Body of pancreas (tissue), 4 donors: Measurements from ENCODE around the gene SVIL. TPM values are rescaled to one million over a fixed set of nuclear protein-coding genes. Genes with fewer than 3 reads are reported as not detected.
"Not testable (repeated sequence)": the region's sequence is repeated elsewhere in the genome, so short reads cannot be mapped to it uniquely, and the experiment has no call there.

Experiments used
- ATAC-seq: fragments of 150-250 bp; one replicate; pipeline ENCODE4 v1.9.1; 2016
- DNase-seq, 4 donors: peaks; one replicate each; pipeline ENCODE4 v3.0.0-alpha.2; 2019
- H3K27ac ChIP-seq, 4 donors: fragments of 200-600 bp; sonication (generic); 1 replicate in 3 of 4; 2 replicates in 1 of 4; pipeline versions ENCODE4 v1.5.1 to v1.6.1; 2016 to 2019; ENCODE audit warnings: mild to moderate bottlenecking in 1 of 4, mixed read lengths in 1 of 4, moderate library complexity in 1 of 4
- H3K27me3 ChIP-seq, 2 donors: fragments of 200-600 bp; sonication (generic); one replicate each; pipeline ENCODE4 v1.6.0; 2016; ENCODE audit warnings: mild to moderate bottlenecking in 1 of 2
- H3K36me3 ChIP-seq, 2 donors: fragments of 200-600 bp; sonication (generic); replicated peaks in 1 of 2; 2 replicates each; pipeline ENCODE4 v1.5.1; 2016; ENCODE audit warnings: low read depth in 2 of 2; ENCODE audit not compliant: insufficient read depth in 1 of 2
- H3K4me1 ChIP-seq: fragments of 200-600 bp; sonication (generic); one replicate; pipeline ENCODE4 v1.6.0; 2016
- H3K4me3 ChIP-seq, 2 donors: fragments of 200-600 bp; sonication (generic); 1 replicate in 1 of 2; 2 replicates in 1 of 2; pipeline ENCODE4 v1.5.1; 2016 to 2019
- H3K9me3 ChIP-seq, 3 donors: fragments of 200-600 bp; sonication (generic); 1 replicate in 2 of 3; 2 replicates in 1 of 3; pipeline ENCODE4 v1.5.1; 2016
- POLR2A ChIP-seq, 3 donors: fragments of 450-650 bp; IDR thresholded peaks; one replicate each; pipeline ENCODE4 v1.6.1; 2016; ENCODE audit warnings: antibody characterized with exemption in 3 of 3, mild to moderate bottlenecking in 2 of 3
- WGBS, 2 donors: methylation state at CpG; one replicate each; pipeline ENCODE4 v1.1.5; 2017; 5-methylcytosine and 5-hydroxymethylcytosine counted together
- intact Hi-C: fragments of 100-400 bp; cut with DNase I; formaldehyde crosslinking; loops from one replicate; pipeline ENCODE4 v1.15.1; 2023
- total RNA-seq, 2 donors: library from RNA; depleted of rRNA; stranded (reverse); fragments of >200 nt; gene quantifications; one replicate each; pipeline ENCODE4 v1.1.0, GENCODE V29; 2016
- TF ChIP-seq, protein P1 (sequence below), 7 experiments: fragments of 450-650 bp in 4 of 7; fragments of 200-600 bp in 3 of 7; sonication (generic) in 3 of 7; IDR thresholded peaks; one replicate each; pipeline ENCODE4 v1.5.1; 2016 to 2019; ENCODE audit warnings: antibody characterized with exemption in 7 of 7

The SVIL gene
- total RNA-seq, 2 donors from 2014 or later = 25.4 to 41.2 TPM

DNA sequence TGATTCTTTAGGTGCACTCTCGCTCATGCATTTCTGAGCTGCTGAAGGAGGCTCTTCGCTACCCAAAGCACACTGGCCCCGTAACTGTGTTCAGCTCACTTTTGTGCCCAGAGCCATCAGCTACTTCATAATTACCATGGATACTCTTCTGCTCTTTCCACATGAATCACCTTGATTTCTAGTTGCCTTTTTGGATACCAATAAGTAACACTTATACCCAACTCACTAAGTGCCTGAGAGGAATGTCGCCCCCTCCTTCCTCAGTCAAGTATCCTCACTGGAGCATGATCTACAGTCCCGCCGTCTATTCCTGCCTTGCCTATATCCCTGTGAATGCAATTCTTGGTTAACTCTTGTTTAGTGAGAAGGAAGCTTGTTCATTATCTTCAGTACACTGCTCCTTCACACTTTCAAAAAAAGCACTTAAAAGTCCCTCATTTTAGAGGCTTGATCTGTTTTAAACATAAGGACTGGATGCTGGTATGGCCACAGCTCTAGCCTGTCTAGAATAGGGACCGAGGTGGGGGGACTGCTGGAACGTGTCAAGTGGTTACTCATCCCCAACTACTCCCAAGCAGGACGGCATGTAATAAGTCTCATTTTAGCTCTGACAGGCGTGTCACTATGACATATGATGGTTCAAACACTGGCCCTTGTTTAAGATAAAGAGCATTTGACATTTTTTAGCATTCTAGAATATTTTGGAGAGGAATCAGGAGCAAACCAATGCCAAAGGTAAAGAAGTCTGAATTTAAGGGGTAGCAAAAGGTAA lies 23.7 kb downstream of the SVIL start:
- H3K36me3 ChIP-seq = no peaks in the 10 kb centered on the region
- H3K27ac ChIP-seq = no peak overlapping the region
- intact Hi-C loops = no loop called here
- H3K4me3 ChIP-seq = no peak overlapping the region
- DNase-seq = no peak
- no peaks in the 10 kb centered on the region for H3K9me3 ChIP-seq
- 91 to 96% methylated on average over 10 of the region's 10 CpGs for WGBS, 2 donors
- no peaks in the 10 kb centered on the region for H3K27me3 ChIP-seq
- H3K4me1 ChIP-seq = peaks cover 6% of the 10 kb centered on the region
- ATAC-seq = no peak
- no peak for TF ChIP-seq POLR2A (IDR thresholded peaks at IDR 0.05)
- TF ChIP-seq, protein P1, sequence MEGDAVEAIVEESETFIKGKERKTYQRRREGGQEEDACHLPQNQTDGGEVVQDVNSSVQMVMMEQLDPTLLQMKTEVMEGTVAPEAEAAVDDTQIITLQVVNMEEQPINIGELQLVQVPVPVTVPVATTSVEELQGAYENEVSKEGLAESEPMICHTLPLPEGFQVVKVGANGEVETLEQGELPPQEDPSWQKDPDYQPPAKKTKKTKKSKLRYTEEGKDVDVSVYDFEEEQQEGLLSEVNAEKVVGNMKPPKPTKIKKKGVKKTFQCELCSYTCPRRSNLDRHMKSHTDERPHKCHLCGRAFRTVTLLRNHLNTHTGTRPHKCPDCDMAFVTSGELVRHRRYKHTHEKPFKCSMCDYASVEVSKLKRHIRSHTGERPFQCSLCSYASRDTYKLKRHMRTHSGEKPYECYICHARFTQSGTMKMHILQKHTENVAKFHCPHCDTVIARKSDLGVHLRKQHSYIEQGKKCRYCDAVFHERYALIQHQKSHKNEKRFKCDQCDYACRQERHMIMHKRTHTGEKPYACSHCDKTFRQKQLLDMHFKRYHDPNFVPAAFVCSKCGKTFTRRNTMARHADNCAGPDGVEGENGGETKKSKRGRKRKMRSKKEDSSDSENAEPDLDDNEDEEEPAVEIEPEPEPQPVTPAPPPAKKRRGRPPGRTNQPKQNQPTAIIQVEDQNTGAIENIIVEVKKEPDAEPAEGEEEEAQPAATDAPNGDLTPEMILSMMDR (IDR thresholded peaks at IDR 0.05) = no peak

DNA sequence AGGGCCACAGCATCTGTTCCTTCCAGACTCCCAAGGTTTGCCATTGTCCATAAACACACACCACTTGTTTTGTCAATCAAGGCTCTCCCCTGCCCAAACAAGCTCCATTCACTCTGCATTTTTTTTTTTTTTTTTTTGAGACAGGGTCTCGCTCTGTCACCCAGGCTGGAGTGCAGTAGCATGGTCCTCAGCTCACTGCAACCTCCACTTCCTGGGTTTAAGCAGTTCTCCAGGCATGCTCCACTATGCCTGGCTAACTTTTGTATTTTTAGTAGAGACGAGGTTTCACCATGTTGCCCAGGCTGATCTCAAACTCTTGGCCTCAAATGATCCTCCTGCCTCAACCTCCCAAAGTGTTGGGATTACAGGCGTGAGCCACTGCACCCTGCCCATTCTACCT lies 24.4 kb downstream of the SVIL start:
- intact Hi-C loops, H3K27ac ChIP-seq, DNase-seq, H3K36me3 ChIP-seq, H3K9me3 ChIP-seq, H3K4me1 ChIP-seq, ATAC-seq, H3K4me3 ChIP-seq, H3K27me3 ChIP-seq: not testable (repeated sequence)
- 97 to 98% methylated on average over 3 of the region's 3 CpGs for WGBS, 2 donors

DNA sequence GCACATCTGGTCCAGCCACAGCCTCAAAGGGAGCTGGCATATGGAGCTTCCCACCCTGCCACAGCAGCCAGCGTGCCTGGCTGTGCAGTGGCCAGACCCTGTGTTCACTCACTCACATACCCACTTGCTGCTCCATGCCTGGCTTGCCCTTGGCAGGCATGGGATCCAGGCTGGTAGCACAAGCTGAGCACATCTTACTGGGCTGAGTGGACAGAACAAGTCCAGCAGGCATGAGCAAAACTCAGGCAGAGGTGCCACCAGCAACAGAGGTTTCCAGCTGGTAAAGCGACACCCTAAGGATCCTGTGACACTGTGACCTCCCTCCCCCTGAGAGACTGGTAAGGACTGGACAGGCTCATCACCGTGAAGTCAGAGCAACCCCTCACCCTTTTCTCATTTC lies 25.1 kb downstream of the SVIL start:
- WGBS, 2 donors = 96 to 97% methylated on average over 2 to 3 of the region's 3 CpGs
- Histone ChIP-seq H3K27ac (no peak overlapping the region), H3K4me1 (peaks cover 6% of the 10 kb centered on the region), H3K36me3 (no peaks in the 10 kb centered on the region), H3K9me3 (no peaks in the 10 kb centered on the region), H3K27me3 (no peaks in the 10 kb centered on the region), H3K4me3 (no peak overlapping the region)
- ATAC-seq (no peak), DNase-seq (no peak)
- intact Hi-C loops = no loop called here
- TF ChIP-seq, protein P1 (IDR thresholded peaks at IDR 0.05) = no peak
- TF ChIP-seq POLR2A (IDR thresholded peaks at IDR 0.05) = no peak

DNA sequence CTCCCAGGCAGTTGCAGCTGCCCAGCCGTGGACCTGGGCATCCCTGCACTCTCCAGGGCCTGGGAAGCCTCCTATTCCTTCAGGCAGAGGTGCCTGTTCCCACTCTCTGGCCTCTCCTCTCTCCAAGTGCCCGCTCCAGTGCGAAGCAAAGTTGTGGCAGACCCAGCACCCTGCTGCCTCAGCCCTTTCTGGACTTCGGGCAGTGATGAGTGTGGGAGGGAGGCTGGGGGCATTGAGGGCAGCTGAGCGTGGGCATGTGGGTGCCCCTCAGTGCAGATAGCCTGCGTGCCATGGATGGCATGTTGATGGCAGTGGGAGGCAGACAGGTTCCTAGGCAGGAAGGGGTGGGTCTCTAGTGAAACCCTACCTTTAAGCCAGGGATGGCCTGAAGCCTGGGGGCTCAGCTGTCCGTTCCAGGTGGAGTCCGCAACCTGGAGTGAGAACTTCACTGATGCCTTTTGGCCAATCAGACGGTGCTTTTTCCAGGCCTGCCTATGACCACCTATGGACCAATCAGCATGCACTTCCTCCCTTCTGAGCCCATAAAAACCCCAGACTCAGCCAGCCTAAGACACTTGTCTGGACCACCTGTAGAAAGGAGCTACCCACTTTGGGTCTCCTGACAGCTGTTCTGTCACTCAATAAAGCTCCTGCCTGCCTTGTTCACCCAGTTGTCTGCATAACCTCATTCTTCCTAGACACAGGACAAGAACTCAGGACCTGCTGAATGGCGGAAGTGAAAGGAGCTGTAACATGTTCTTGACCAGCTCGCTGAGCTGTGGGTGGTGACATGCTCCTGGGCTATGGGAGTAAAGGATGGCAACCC lies 26.1 kb downstream of the SVIL start:
- intact Hi-C loops = no loop called here
- H3K9me3 ChIP-seq = no peaks in the 10 kb centered on the region
- WGBS, 2 donors = 73 to 95% methylated on average over 8 to 9 of the region's 11 CpGs
- no peaks in the 10 kb centered on the region for H3K27me3 ChIP-seq
- peaks cover 6% of the 10 kb centered on the region for H3K4me1 ChIP-seq
- DNase-seq (no peak), ATAC-seq (no peak)
- no peak overlapping the region for H3K27ac ChIP-seq
- H3K4me3 ChIP-seq = no peak overlapping the region
- TF ChIP-seq, protein P1 (IDR thresholded peaks at IDR 0.05) = no peak
- TF ChIP-seq POLR2A (IDR thresholded peaks at IDR 0.05) = no peak
- no peaks in the 10 kb centered on the region for H3K36me3 ChIP-seq

DNA sequence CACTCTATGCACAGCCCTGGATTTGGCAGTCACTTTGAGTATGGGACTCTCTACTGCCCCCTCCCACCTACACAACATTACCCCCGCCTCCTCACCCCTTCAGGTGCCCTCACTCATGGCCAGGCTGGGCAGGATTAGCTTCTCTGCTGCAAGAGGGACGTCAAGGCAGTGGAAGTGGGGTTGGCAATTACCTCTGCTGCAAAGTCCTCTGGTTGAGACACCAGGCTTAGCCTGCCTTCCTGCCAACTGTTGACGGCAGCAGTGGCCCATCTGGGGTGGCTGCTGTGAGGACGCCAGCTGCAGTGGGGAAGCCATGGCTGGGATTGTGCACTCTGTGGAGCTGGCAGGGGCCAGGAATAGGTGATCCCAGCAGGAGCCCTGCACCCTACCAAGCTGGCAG lies 26.7 kb downstream of the SVIL start:
- WGBS, 2 donors = 69 to 88% methylated on average over 4 of the region's 4 CpGs
- DNase-seq (no peak), ATAC-seq (no peak)
- intact Hi-C loops = no loop called here
- no peak overlapping the region for H3K27ac ChIP-seq
- TF ChIP-seq, protein P1 (IDR thresholded peaks at IDR 0.05) = no peak
- no peak for TF ChIP-seq POLR2A (IDR thresholded peaks at IDR 0.05)
- H3K4me3 ChIP-seq = no peak overlapping the region
- no peaks in the 10 kb centered on the region for H3K27me3 ChIP-seq
- H3K9me3 ChIP-seq = no peaks in the 10 kb centered on the region
- H3K4me1 ChIP-seq = peaks cover 6% of the 10 kb centered on the region
- no peaks in the 10 kb centered on the region for H3K36me3 ChIP-seq
